Activated CD4-positive, alpha-beta memory T cell treated with anti-CD3 and anti-CD28 coated beads for 36 hours (primary cell): ENCODE data around the gene SARM1. TPM values are rescaled to one million over a fixed set of nuclear protein-coding genes. Genes with fewer than 3 reads are reported as not detected.
A peak's percentile ranks its signal among the peaks of the same experiment; 100 is the strongest.

Source experiments
- CTCF ChIA-PET: fragments of 350-600 bp; sonication (Branson Sonifier 250); formaldehyde crosslinking; loops from one replicate; lab custom pipeline; 2021; ENCODE audit warnings: antibody characterized with exemption, inconsistent platforms; lab: Charles Lee
- POLR2A ChIA-PET: fragments of 350-600 bp; sonication (Branson Sonifier 250); formaldehyde crosslinking; loops from one replicate; lab custom pipeline; 2021; ENCODE audit warnings: antibody characterized with exemption; lab: Charles Lee
- DNase-seq: peaks from one replicate; pipeline ENCODE4 v3.0.0-alpha.2; 2020
- H3K27ac Mint-ChIP-seq: one replicate; pipeline ENCODE4 v1.8.0; 2021; ENCODE audit warnings: mixed read lengths
- H3K27me3 Mint-ChIP-seq: one replicate; pipeline ENCODE4 v1.8.0; 2021; ENCODE audit warnings: mixed read lengths
- H3K36me3 Mint-ChIP-seq: one replicate; pipeline ENCODE4 v1.8.0; 2021; ENCODE audit warnings: mixed read lengths
- H3K4me1 Mint-ChIP-seq: one replicate; pipeline ENCODE4 v1.8.0; 2021; ENCODE audit warnings: low read depth, mixed read lengths
- H3K4me3 Mint-ChIP-seq: one replicate; pipeline ENCODE4 v1.8.0; 2021; ENCODE audit warnings: mild to moderate bottlenecking, mixed read lengths
- H3K9me3 Mint-ChIP-seq: one replicate; pipeline ENCODE4 v1.8.0; 2021; ENCODE audit warnings: mixed read lengths
- intact Hi-C: fragments of 100-400 bp; cut with micrococcal nuclease; formaldehyde crosslinking; loops from one replicate; pipeline ENCODE4 v1.15.1; 2023
- total RNA-seq, 2 experiments: library from RNA; stranded (reverse); gene quantifications; one replicate each; pipeline ENCODE4 v1.2.3, GENCODE V29; 2021

The SARM1 gene
- total RNA-seq, 2 experiments from 2014 or later: 16.5 to 18.3 TPM

GRCh38 chr17:28397687-28398279, 26.3 kb downstream of the SARM1 start:
- H3K27me3 Mint-ChIP-seq: no peaks in the 10 kb centered on the region
- intact Hi-C loops: no loop called here
- no peak for DNase-seq
- peaks cover 6% of the 10 kb centered on the region for H3K4me1 Mint-ChIP-seq
- H3K4me3 Mint-ChIP-seq: no peak overlapping the region
- H3K36me3 Mint-ChIP-seq: peaks cover 11% of the 10 kb centered on the region
- ChIA-PET CTCF (interaction anchor here (4.6 kb wide), 1 partner anchor 19 kb away, joined by 28 read pairs; no protein-coding TSS in a partner anchor), POLR2A (interaction anchor here (0.6 to 1.9 kb wide), 2 partner anchors 13 to 65 kb away, joined by 3 to 6 read pairs; no protein-coding TSS in a partner anchor)
- no peaks in the 10 kb centered on the region for H3K9me3 Mint-ChIP-seq
- H3K27ac Mint-ChIP-seq: no peak overlapping the region

GRCh38 chr17:28398280-28398981, 26.9 kb downstream of the SARM1 start:
- intact Hi-C loops: no loop called here
- Mint-ChIP-seq H3K4me3 (no peak overlapping the region), H3K36me3 (peaks cover 11% of the 10 kb centered on the region), H3K4me1 (peaks cover 6% of the 10 kb centered on the region), H3K9me3 (no peaks in the 10 kb centered on the region), H3K27ac (no peak overlapping the region), H3K27me3 (no peaks in the 10 kb centered on the region)
- DNase-seq: no peak
- ChIA-PET CTCF (interaction anchor here (4.6 kb wide), 1 partner anchor 18 kb away, joined by 28 read pairs; no protein-coding TSS in a partner anchor), POLR2A (interaction anchor here (0.6 to 1.9 kb wide), 2 partner anchors 14 to 66 kb away, joined by 3 to 6 read pairs; no protein-coding TSS in a partner anchor)

GRCh38 chr17:28399808-28400207, 28.3 kb downstream of the SARM1 start:
- CTCF ChIA-PET: interaction anchor here (0.7 to 4.6 kb wide), 3 partner anchors 9 to 17 kb away, joined by 3 to 28 read pairs (median 3); no protein-coding TSS in a partner anchor
- no peaks in the 10 kb centered on the region for H3K9me3 Mint-ChIP-seq
- H3K27ac Mint-ChIP-seq: no peak overlapping the region
- peaks cover 7% of the 10 kb centered on the region for H3K36me3 Mint-ChIP-seq
- no peaks in the 10 kb centered on the region for H3K27me3 Mint-ChIP-seq
- intact Hi-C loops: no loop called here
- peaks cover 6% of the 10 kb centered on the region for H3K4me1 Mint-ChIP-seq
- DNase-seq: no peak
- no peak overlapping the region for H3K4me3 Mint-ChIP-seq
- POLR2A ChIA-PET: no interaction called here

- H3K4me1 Mint-ChIP-seq: peaks cover 13% of the 10 kb centered on the region
- peaks cover 7% of the 10 kb centered on the region for H3K36me3 Mint-ChIP-seq
- POLR2A ChIA-PET: no interaction called here
- H3K9me3 Mint-ChIP-seq: no peaks in the 10 kb centered on the region
- CTCF ChIA-PET: interaction anchor here (4.6 kb wide), 1 partner anchor 14 kb away, joined by 28 read pairs; no protein-coding TSS in a partner anchor
- H3K4me3 Mint-ChIP-seq: no peak overlapping the region
- DNase-seq: no peak
- H3K27ac Mint-ChIP-seq: no peak overlapping the region
- peaks cover 2% of the 10 kb centered on the region for H3K27me3 Mint-ChIP-seq
- intact Hi-C loops: no loop called here
Measured at GRCh38 chr17:28402224-28402630, 30.7 kb downstream of the SARM1 start.

GRCh38 chr17:28402844-28403243, 31.4 kb downstream of the SARM1 start:
- Mint-ChIP-seq H3K9me3 (no peaks in the 10 kb centered on the region), H3K4me3 (no peak overlapping the region), H3K27ac (no peak overlapping the region), H3K27me3 (peaks cover 2% of the 10 kb centered on the region), H3K4me1 (peaks cover 13% of the 10 kb centered on the region), H3K36me3 (peaks cover 4% of the 10 kb centered on the region)
- ChIA-PET CTCF (interaction anchor here (4.6 kb wide), 1 partner anchor 14 kb away, joined by 28 read pairs; no protein-coding TSS in a partner anchor), POLR2A (no interaction called here)
- no peak for DNase-seq
- intact Hi-C loops: no loop called here

GRCh38 chr17:28404007-28404406, 32.5 kb downstream of the SARM1 start:
- Mint-ChIP-seq H3K9me3 (no peaks in the 10 kb centered on the region), H3K27me3 (peaks cover 2% of the 10 kb centered on the region), H3K4me1 (peaks cover 13% of the 10 kb centered on the region), H3K36me3 (no peaks in the 10 kb centered on the region), H3K27ac (no peak overlapping the region), H3K4me3 (no peak overlapping the region)
- DNase-seq: no peak
- ChIA-PET CTCF (interaction anchor here (0.9 to 5.3 kb wide), 4 partner anchors 11 to 153 kb away, joined by 3 to 26 read pairs (median 3); no protein-coding TSS in a partner anchor), POLR2A (no interaction called here)
- intact Hi-C loops: no loop called here

- Mint-ChIP-seq H3K36me3 (no peaks in the 10 kb centered on the region), H3K4me3 (peak overlapping the region; percentile 27), H3K27ac (no peak overlapping the region), H3K27me3 (peaks cover 2% of the 10 kb centered on the region), H3K9me3 (no peaks in the 10 kb centered on the region), H3K4me1 (peaks cover 13% of the 10 kb centered on the region)
- POLR2A ChIA-PET: no interaction called here
- CTCF ChIA-PET: interaction anchor here (0.9 to 5.3 kb wide), 5 partner anchors 10 to 154 kb away, joined by 3 to 26 read pairs (median 3); no protein-coding TSS in a partner anchor
- no peak for DNase-seq
- intact Hi-C loops: no loop called here
Measured at GRCh38 chr17:28404461-28404811, 32.9 kb downstream of the SARM1 start.

- Mint-ChIP-seq H3K4me1 (peaks cover 13% of the 10 kb centered on the region), H3K27me3 (peaks cover 2% of the 10 kb centered on the region), H3K9me3 (no peaks in the 10 kb centered on the region), H3K36me3 (no peaks in the 10 kb centered on the region), H3K27ac (no peak overlapping the region), H3K4me3 (peak overlapping the region; percentile 75)
- intact Hi-C loops: no loop called here
- ChIA-PET CTCF (interaction anchor here (0.9 to 5.3 kb wide), 5 partner anchors 10 to 154 kb away, joined by 3 to 26 read pairs (median 3); no protein-coding TSS in a partner anchor), POLR2A (interaction anchor here (1.0 kb wide), 1 partner anchor 48 kb away, joined by 3 read pairs; the partner anchor contains the start of gene POLDIP2)
- DNase-seq: no peak
Measured at GRCh38 chr17:28404812-28405570, 33.5 kb downstream of the SARM1 start.

GRCh38 chr17:28405632-28406472, 34.4 kb downstream of the SARM1 start, which contains the start of gene SLC46A1:
SLC46A1 (minus strand) TSS chr17:28406212; CDS start chr17:28406114, 98 bp downstream.
- peaks cover 2% of the 10 kb centered on the region for H3K27me3 Mint-ChIP-seq
- H3K4me1 Mint-ChIP-seq: peaks cover 13% of the 10 kb centered on the region
- intact Hi-C loops: no loop called here
- peak; percentile 67 for DNase-seq
- H3K4me3 Mint-ChIP-seq: peak within 1 kb of the TSS; percentile 75
- CTCF ChIA-PET: interaction anchor here (0.9 to 5.3 kb wide), 2 partner anchors 11 to 20 kb away, joined by 3 to 26 read pairs; no protein-coding TSS in a partner anchor
- POLR2A ChIA-PET: interaction anchor here (1.0 to 1.1 kb wide), 2 partner anchors 15 to 49 kb away, joined by 3 to 4 read pairs; partner anchors contain the start of gene POLDIP2
- no peaks in the 10 kb centered on the region for H3K9me3 Mint-ChIP-seq
- no peak within 1 kb of the TSS for H3K27ac Mint-ChIP-seq
- H3K36me3 Mint-ChIP-seq: no peaks in the 10 kb centered on the region

- Mint-ChIP-seq H3K27ac (no peak overlapping the region), H3K4me3 (peak overlapping the region; percentile 70), H3K9me3 (no peaks in the 10 kb centered on the region), H3K27me3 (peaks cover 2% of the 10 kb centered on the region), H3K36me3 (no peaks in the 10 kb centered on the region), H3K4me1 (peaks cover 13% of the 10 kb centered on the region)
- no peak for DNase-seq
- ChIA-PET CTCF (interaction anchor here (5.3 kb wide), 1 partner anchor 10 kb away, joined by 26 read pairs; no protein-coding TSS in a partner anchor), POLR2A (interaction anchor here (1.1 kb wide), 1 partner anchor 15 kb away, joined by 4 read pairs; no protein-coding TSS in a partner anchor)
- intact Hi-C loops: no loop called here
Measured at GRCh38 chr17:28406473-28406814, 35.0 kb downstream of the SARM1 start.
